SK-N-SH (cell line): ENCODE results near the gene DGUOK. TPM values are rescaled to one million over a fixed set of nuclear protein-coding genes. Genes with fewer than 3 reads are reported as not detected.

Source experiments
- CTCF ChIA-PET: fragments of 300-600, 350-600 bp; formaldehyde crosslinking; extraction: SDS; loops from one replicate; lab custom pipeline; 2021; lab: Yijun Ruan, JAX
- POLR2A ChIA-PET: fragments of 350-600 bp; sonication (Branson Sonifier 250); formaldehyde crosslinking; extraction: SDS; loops from one replicate; lab custom pipeline; 2020; ENCODE audit warnings: antibody characterized with exemption, inconsistent platforms; lab: Yijun Ruan, JAX
- DNase-seq: peaks from one replicate; pipeline ENCODE4 v3.0.0; 2012
- H2AFZ ChIP-seq: fragments of 200-600 bp; sonication (generic); 2 replicates; pipeline ENCODE4 v1.8.1; 2016; ENCODE audit warnings: antibody characterized with exemption, mild to moderate bottlenecking, low read depth
- H3F3A ChIP-seq: fragments of 200-600 bp; sonication (generic); replicated peaks from 2 replicates; pipeline ENCODE3; 2016; ENCODE audit warnings: antibody characterized with exemption, mild to moderate bottlenecking; ENCODE audit not compliant: insufficient read depth
- H3K27ac ChIP-seq, 2 experiments: fragments of 200-500 bp in 1 of 2; fragments of 200-600 bp in 1 of 2; sonication (Bioruptor generic) in 1 of 2; sonication (generic), shearing (Covaris generic) in 1 of 2; 2 replicates each; pipeline versions ENCODE4 v1.5.1 to v1.6.1; 2014 to 2016; ENCODE audit warnings: low read depth in 2 of 2, inconsistent platforms in 1 of 2, low read length in 1 of 2, mild to moderate bottlenecking in 1 of 2, mixed read lengths in 1 of 2
- H3K27me3 ChIP-seq: fragments of 200-600 bp; sonication (generic), shearing (Covaris generic); 2 replicates; pipeline ENCODE4 v1.6.1; 2016; ENCODE audit warnings: mixed run types; ENCODE audit not compliant: insufficient read depth
- H3K36me3 ChIP-seq, 2 experiments: fragments of 200-500 bp in 1 of 2; fragments of 200-600 bp in 1 of 2; sonication (Bioruptor generic) in 1 of 2; sonication (generic) in 1 of 2; replicated peaks in 1 of 2; 2 replicates each; pipeline versions ENCODE3 to v1.5.1; 2014 to 2016; ENCODE audit warnings: low read length in 1 of 2, mild to moderate bottlenecking in 1 of 2; ENCODE audit not compliant: insufficient read depth in 2 of 2, control insufficient read depth in 1 of 2
- H3K4me1 ChIP-seq, 2 experiments: fragments of 200-500 bp in 1 of 2; fragments of 200-600 bp in 1 of 2; sonication (Bioruptor generic) in 1 of 2; sonication (generic), shearing (Covaris generic) in 1 of 2; 2 replicates each; pipeline versions ENCODE4 v1.5.1 to v1.6.1; 2014 to 2016; ENCODE audit warnings: low read depth in 1 of 2, low read length in 1 of 2, mixed run types in 1 of 2; ENCODE audit not compliant: insufficient read depth in 2 of 2, control insufficient read depth in 1 of 2
- H3K4me2 ChIP-seq: fragments of 200-600 bp; sonication (generic), shearing (Covaris generic); 2 replicates; pipeline ENCODE4 v1.6.1; 2017; ENCODE audit warnings: mixed run types
- H3K4me3 ChIP-seq, 2 experiments: fragments of 200-500 bp in 1 of 2; fragments of 200-600 bp in 1 of 2; sonication (Bioruptor generic) in 1 of 2; sonication (generic), shearing (Covaris generic) in 1 of 2; 2 replicates each; pipeline versions ENCODE4 v1.5.1 to v1.8.1; 2014 to 2016; ENCODE audit warnings: low read depth in 2 of 2, inconsistent platforms in 1 of 2, low read length in 1 of 2, mild to moderate bottlenecking in 1 of 2, mixed read lengths in 1 of 2, moderate library complexity in 1 of 2
- H3K79me2 ChIP-seq: fragments of 200-600 bp; sonication (generic); 2 replicates; pipeline ENCODE4 v1.8.1; 2017; ENCODE audit warnings: mild to moderate bottlenecking; ENCODE audit not compliant: insufficient read depth
- H3K9ac ChIP-seq: fragments of 200-600 bp; sonication (generic); 2 replicates; pipeline ENCODE4 v1.6.1; 2017; ENCODE audit warnings: mixed run types
- H3K9me2 ChIP-seq: fragments of 200-600 bp; sonication (generic); 2 replicates; pipeline ENCODE4 v1.6.1; 2017; ENCODE audit warnings: mixed run types
- H3K9me3 ChIP-seq: fragments of 200-600 bp; sonication (generic); 2 replicates; pipeline ENCODE4 v1.6.1; 2017; ENCODE audit warnings: mixed run types, mild to moderate bottlenecking, moderate library complexity
- H4K20me1 ChIP-seq: fragments of 200-600 bp; sonication (generic); 2 replicates; pipeline ENCODE4 v1.6.1; 2017; ENCODE audit warnings: mild to moderate bottlenecking, mixed run types; ENCODE audit not compliant: insufficient read depth
- CHD2 ChIP-seq: fragments of 150-350 bp; IDR thresholded peaks from 2 replicates; pipeline ENCODE4 v1.6.1; 2018; ENCODE audit warnings: low read length; ENCODE audit not compliant: partially characterized antibody
- EP300 ChIP-seq, 2 experiments: IDR thresholded peaks; 2 replicates each; pipeline versions ENCODE4 v1.4.0 to v1.6.1; 2012; ENCODE audit warnings: borderline replicate concordance in 1 of 2, low read depth in 1 of 2, low read length in 1 of 2
- FOSL2 ChIP-seq: IDR thresholded peaks from 2 replicates; pipeline ENCODE4 v1.4.0; 2012; ENCODE audit warnings: low read depth, mild to moderate bottlenecking, moderate library complexity, borderline replicate concordance
- IRF3 ChIP-seq: fragments of 150-350 bp; IDR thresholded peaks from 2 replicates; pipeline ENCODE4 v1.6.1; 2016; ENCODE audit warnings: mild to moderate bottlenecking, low read depth, low read length
- JUND ChIP-seq: IDR thresholded peaks from 2 replicates; pipeline ENCODE4 v1.4.0; 2012
- NFIC ChIP-seq: IDR thresholded peaks from 2 replicates; pipeline ENCODE4 v1.4.0; 2012; ENCODE audit warnings: borderline replicate concordance
- SIN3A ChIP-seq: IDR thresholded peaks from 2 replicates; pipeline ENCODE4 v1.6.1; 2012; ENCODE audit warnings: low read depth, mild to moderate bottlenecking, low read length, moderate library complexity, borderline replicate concordance
- SMC3 ChIP-seq: IDR thresholded peaks from 2 replicates; pipeline ENCODE4 v1.6.1; 2012; ENCODE audit warnings: low read depth, low read length, improper control_type of control experiment
- WGBS: methylation state at CpG from one replicate; pipeline ENCODE4 v1.1.6; 2017; ENCODE audit warnings: low lambda C conversion rate; 5-methylcytosine and 5-hydroxymethylcytosine counted together
- polyA plus RNA-seq, 3 experiments: library from polyadenylated mRNA; depleted of rRNA; stranded (reverse); fragments of >200 nt; gene quantifications; 2 replicates each; pipeline ENCODE4 v1.2.3, GENCODE V29; 2012
- TF ChIP-seq, protein P1 (sequence below): IDR thresholded peaks from 2 replicates; pipeline ENCODE4 v1.6.1; 2012; ENCODE audit warnings: mild to moderate bottlenecking, low read depth, low read length, moderate library complexity
- TF ChIP-seq, protein P2 (sequence below): fragments of 200-600 bp; sonication (generic); IDR thresholded peaks from 2 replicates; pipeline ENCODE4 v1.6.1; 2017; ENCODE audit warnings: antibody characterized with exemption, mild to moderate bottlenecking, moderate library complexity

DGUOK gene
- polyA plus RNA-seq, 1 of the 3 experiments (the other 2 are of a cell fraction), result 122 TPM

GRCh38 chr2:73919596-73920228 lies 7.0 kb upstream of the DGUOK start:
- no peak overlapping the region for H3K9ac ChIP-seq
- no peaks in the 10 kb centered on the region; the same call in 1 of the 2 replicates for H3K27me3 ChIP-seq
- TF ChIP-seq SIN3A (no peak), FOSL2 (no peak), CHD2 (no peak), IRF3 (no peak), EP300 (IDR thresholded peaks at IDR 0.05; ENCODE audit: borderline replicate concordance in 1 of 2, low read depth in 1 of 2, low read length in 1 of 2) (no peak)
- no peak overlapping the region for H3K27ac ChIP-seq
- H3K9me2 ChIP-seq, result no peaks in the 10 kb centered on the region
- peaks cover 0 to 5% of the 10 kb centered on the region in 2 experiments; a peak in 1 of 4 replicates for H3K4me1 ChIP-seq
- H3K4me3 ChIP-seq, result no peak overlapping the region
- H3K79me2 ChIP-seq, result no peaks in the 10 kb centered on the region
- H4K20me1 ChIP-seq, result no peaks in the 10 kb centered on the region
- no peaks in the 10 kb centered on the region for H3F3A ChIP-seq
- H3K9me3 ChIP-seq, result no peaks in the 10 kb centered on the region
- WGBS, result 68% methylated on average over 7 of the region's 7 CpGs
- no peak overlapping the region for H2AFZ ChIP-seq
- POLR2A ChIA-PET, result no interaction called here
- CTCF ChIA-PET, result no interaction called here
- no peak overlapping the region for H3K4me2 ChIP-seq
- H3K36me3 ChIP-seq, result no peaks in the 10 kb centered on the region
- DNase-seq, result no peak

- no peaks in the 10 kb centered on the region for H3K36me3 ChIP-seq
- H3K4me1 ChIP-seq, result peaks cover 0 to 6% of the 10 kb centered on the region in 2 experiments; a peak in 1 of 4 replicates
Measured at GRCh38 chr2:73920577-73921545, 5.8 kb upstream of the DGUOK start.

More at GRCh38 chr2:73920577-73921545, 5.8 kb upstream of the DGUOK start:
- Histone ChIP-seq H3K9me2 (no peaks in the 10 kb centered on the region), H3K4me3 (no peak overlapping the region), H3K79me2 (no peaks in the 10 kb centered on the region), H3K27me3 (no peaks in the 10 kb centered on the region; the same call in 1 of the 2 replicates), H3K9ac (no peak overlapping the region), H4K20me1 (no peaks in the 10 kb centered on the region), H3K4me2 (no peak overlapping the region), H3K9me3 (no peaks in the 10 kb centered on the region), H3F3A (no peaks in the 10 kb centered on the region), H3K27ac (no peak overlapping the region), H2AFZ (no peak overlapping the region)
- WGBS, result 54% methylated on average over 12 of the region's 12 CpGs
- TF ChIP-seq NFIC, result no peak
- no peak for TF ChIP-seq SMC3
- TF ChIP-seq, protein P1, sequence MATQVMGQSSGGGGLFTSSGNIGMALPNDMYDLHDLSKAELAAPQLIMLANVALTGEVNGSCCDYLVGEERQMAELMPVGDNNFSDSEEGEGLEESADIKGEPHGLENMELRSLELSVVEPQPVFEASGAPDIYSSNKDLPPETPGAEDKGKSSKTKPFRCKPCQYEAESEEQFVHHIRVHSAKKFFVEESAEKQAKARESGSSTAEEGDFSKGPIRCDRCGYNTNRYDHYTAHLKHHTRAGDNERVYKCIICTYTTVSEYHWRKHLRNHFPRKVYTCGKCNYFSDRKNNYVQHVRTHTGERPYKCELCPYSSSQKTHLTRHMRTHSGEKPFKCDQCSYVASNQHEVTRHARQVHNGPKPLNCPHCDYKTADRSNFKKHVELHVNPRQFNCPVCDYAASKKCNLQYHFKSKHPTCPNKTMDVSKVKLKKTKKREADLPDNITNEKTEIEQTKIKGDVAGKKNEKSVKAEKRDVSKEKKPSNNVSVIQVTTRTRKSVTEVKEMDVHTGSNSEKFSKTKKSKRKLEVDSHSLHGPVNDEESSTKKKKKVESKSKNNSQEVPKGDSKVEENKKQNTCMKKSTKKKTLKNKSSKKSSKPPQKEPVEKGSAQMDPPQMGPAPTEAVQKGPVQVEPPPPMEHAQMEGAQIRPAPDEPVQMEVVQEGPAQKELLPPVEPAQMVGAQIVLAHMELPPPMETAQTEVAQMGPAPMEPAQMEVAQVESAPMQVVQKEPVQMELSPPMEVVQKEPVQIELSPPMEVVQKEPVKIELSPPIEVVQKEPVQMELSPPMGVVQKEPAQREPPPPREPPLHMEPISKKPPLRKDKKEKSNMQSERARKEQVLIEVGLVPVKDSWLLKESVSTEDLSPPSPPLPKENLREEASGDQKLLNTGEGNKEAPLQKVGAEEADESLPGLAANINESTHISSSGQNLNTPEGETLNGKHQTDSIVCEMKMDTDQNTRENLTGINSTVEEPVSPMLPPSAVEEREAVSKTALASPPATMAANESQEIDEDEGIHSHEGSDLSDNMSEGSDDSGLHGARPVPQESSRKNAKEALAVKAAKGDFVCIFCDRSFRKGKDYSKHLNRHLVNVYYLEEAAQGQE, result no peak
- TF ChIP-seq, protein P2, sequence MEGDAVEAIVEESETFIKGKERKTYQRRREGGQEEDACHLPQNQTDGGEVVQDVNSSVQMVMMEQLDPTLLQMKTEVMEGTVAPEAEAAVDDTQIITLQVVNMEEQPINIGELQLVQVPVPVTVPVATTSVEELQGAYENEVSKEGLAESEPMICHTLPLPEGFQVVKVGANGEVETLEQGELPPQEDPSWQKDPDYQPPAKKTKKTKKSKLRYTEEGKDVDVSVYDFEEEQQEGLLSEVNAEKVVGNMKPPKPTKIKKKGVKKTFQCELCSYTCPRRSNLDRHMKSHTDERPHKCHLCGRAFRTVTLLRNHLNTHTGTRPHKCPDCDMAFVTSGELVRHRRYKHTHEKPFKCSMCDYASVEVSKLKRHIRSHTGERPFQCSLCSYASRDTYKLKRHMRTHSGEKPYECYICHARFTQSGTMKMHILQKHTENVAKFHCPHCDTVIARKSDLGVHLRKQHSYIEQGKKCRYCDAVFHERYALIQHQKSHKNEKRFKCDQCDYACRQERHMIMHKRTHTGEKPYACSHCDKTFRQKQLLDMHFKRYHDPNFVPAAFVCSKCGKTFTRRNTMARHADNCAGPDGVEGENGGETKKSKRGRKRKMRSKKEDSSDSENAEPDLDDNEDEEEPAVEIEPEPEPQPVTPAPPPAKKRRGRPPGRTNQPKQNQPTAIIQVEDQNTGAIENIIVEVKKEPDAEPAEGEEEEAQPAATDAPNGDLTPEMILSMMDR, result peak; percentile 31
- TF ChIP-seq FOSL2, result no peak
- TF ChIP-seq JUND, result no peak
- POLR2A ChIA-PET, result no interaction called here
- DNase-seq, result peak; percentile 62
- CTCF ChIA-PET, result interaction anchor here (1.7 kb wide), 1 partner anchor 227 kb away, joined by 7 read pairs; the partner anchor contains the start of gene BOLA3
